ENCODE measurements around the gene SRC.
A peak's percentile ranks its signal among the peaks of the same experiment; 100 is the strongest.

Gene SRC

DNA sequence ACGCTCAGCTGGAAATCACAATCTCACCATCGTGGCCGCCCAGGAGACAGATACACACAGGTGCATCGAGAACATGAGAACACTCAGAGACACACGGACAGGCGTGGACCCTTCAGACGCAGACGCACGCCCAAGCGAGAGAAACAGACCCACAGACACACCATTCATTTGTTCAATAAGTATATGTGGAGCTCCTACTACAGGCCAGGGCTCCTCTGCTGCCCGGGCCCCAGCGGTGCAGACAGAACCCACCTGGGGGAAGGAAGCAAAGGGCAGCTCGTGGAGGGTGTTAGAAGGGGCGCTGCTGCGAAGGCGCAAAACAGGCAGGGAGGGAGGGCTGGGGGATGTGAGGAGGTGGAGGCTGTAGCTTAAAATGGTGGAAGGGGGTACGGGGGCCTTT is 39.2 kb downstream of the SRC start:
- DNase-seq: no peak

DNA sequence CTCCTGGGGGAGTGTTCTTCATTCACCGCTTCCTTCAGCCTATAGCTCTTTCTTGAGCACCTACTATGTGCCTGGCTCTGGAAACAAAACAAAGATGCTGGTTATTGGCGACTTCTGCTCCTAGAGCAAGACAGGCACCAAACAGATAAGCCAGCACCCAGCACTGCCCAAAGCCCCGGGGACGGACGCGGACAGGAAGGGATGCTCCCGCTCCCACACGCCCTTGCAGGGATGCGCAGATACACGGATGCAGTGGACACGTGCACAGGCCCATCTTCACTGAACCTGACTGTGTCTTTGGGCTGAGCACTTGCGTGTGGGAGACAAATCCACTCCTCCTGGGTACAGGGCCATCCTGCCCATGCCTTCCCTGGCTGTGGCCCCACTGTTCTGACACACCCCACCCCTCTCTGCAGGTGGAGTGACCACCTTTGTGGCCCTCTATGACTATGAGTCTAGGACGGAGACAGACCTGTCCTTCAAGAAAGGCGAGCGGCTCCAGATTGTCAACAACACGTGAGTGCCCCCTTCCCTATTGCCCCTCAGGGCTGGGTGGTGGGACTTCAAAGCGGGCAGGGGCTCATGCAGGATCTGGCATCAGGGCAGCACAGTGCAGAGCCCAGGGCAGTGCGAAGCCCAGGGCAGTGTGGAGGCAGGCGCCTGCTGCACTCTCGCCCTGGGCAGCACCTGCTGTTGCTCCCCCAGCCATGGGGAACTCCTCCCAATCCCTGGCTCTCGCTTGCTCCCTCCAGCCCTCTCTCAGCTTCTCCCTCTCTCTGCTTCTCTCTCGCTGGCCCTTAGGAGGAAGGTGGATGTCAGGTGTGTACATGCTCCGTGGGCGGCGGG is 39.9 kb downstream of the SRC start:
- DNase-seq: no peak

DNA sequence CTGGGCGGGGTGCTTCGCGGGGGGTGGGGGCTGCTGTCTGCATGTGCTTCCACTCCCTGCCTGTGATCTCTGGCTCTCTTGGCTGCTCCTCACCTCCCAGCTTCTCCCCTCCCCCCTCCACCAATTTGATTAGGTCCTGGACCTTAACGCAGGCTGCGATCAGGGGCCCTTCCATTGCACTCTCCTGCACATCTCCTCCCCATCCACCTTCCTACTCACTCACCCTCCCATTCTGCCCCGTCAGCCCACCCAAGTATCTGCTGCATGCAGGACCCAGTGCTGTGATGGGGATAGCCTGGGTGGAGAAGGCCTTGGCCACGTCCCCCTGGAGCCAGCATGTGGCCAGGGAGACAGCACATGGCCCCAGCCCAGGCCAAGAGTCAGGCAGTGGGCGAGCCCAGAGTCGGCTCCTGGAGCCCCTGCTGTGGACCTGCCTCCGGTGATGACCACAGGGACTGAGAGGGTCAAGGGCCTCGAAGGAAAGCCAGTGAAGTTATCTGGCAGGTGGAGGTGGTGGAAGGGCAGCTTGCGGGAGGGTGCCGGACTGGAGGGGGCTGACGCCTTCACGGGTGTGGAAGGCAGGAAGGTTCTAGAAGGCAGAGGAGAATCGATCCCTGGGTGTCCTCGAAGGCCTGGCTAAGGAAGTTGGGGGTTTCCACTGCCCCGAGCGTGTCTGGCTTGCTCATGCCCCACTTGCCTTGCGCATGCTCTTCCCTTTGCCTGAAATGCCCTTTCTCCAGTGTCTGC is 40.7 kb downstream of the SRC start:
- DNase-seq: no peak

DNA sequence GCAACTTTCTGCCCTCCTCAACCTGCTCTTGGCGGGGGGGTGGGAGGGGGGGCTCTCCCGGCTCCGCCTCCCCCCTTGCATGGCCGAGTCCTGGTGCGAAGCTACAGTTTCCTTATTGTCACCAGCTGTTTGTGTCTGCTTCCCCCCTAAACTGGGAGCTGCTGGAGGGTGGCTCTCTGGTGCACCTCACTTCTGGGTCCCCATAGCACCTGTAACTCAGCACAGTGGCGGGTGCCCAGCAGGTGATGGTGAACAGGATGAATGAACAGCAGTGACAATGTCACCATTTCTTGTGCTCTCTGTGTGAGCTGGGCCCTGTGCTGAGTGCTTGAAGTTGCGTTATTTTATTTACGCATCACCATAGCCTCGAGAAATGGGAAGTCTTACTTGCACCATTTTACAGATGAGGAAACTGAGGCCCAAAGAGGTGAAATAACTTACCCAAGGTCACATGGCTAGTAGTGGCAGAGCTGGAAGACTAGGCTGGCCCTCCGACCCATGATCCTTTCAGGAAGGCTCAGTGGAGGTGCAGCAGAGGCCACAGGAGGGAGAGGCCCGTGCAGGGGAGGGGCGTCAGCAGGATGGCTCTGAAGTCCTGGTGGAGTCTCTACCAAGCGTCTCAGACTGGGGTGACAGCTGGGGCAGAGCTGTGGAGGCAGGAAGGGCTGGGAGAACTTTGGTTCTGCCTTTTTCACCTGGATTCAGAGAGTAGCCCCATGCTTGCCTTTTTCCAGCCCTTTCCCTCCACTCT is 41.8 kb downstream of the SRC start:
- no peak for DNase-seq

GRCh38 chr20:37388831-37389230 is 42.9 kb downstream of the SRC start:
- no peak for DNase-seq

DNA sequence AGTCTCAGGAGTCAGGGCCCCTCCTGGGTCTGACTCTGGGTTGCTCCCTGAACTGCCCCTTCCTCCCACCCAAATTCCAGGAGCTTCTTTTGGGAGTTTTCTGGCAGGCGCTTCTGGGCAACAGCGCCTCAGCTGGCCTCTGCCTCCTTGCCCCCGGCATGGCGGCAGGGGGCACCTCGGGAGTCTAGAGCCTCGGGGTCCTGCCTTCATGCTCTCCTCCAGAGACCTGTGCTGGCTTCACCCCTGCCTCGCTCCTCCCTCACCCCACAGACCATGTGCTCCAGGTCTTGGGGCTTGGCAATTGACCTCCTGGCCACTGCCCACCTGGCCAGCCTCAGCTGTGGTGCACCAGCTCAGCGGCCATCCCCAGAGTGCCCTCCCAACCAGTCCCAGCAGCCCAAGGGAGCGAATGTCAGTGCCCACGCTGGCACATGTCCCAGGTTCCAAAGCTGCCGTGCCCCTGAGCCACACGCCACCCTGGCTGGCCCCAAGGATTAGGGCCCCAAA is 43.4 kb downstream of the SRC start:
- no peak for DNase-seq

DNA sequence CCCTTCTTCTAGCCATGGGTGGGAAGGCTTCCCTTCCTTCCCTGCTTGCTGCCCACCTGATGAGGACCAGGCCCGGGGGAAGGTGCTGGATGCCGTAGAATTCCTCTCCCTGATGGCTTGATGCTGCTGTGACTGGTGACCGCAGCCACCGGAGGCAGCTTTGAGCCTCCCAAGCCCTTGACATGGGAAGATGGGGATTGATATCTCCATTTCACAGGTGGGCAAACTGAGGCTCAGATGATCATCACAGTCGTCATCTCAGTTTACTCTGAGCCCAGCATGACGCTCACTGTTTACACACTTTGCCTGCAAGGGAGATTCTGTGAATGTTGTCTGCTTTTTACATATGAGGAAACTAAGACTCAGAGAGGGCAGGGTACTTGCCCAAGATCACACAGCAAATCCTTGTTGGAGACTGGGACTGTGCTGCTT is 43.9 kb downstream of the SRC start:
- no peak for DNase-seq

- DNase-seq: no peak
Measured at GRCh38 chr20:37390503-37390890, 44.6 kb downstream of the SRC start.

DNA sequence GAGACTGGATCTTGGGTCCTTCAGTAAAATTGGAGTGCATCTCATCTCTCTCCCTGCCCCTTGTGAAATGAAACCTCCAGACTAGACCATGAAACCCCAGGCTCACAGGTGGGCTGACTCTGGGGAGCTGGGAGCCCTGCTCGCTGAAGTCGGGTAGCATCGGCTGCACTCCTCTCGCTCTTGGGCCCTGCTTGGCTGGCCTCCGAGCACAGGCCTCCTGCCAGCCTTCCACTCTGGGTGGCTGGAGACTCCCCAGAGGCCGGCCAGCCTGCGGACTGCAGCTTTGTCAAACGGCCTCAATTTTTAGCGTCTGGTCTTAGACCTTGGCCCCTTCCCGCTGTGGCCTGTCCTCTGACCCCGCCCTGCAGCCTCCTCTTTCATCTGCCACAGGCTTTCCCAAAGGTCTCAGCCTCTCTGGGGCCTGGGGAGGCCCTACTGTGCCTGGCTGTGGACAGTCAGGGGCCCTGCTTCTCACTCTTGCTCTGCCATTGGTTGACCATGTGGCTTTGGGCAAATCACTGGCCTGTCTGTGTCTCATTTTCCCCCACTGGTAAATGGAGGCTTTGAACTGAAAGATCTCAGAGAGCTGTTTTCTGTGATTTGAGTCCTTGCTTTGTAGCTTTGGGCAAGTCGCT is 45.1 kb downstream of the SRC start:
- no peak for DNase-seq

- DNase-seq: peak in 2 of 5 donors; percentile 3 to 25
Measured at GRCh38 chr20:37392441-37393195, 46.7 kb downstream of the SRC start.

GRCh38 chr20:37393196-37393862 is 47.4 kb downstream of the SRC start:
- no peak for DNase-seq

DNA sequence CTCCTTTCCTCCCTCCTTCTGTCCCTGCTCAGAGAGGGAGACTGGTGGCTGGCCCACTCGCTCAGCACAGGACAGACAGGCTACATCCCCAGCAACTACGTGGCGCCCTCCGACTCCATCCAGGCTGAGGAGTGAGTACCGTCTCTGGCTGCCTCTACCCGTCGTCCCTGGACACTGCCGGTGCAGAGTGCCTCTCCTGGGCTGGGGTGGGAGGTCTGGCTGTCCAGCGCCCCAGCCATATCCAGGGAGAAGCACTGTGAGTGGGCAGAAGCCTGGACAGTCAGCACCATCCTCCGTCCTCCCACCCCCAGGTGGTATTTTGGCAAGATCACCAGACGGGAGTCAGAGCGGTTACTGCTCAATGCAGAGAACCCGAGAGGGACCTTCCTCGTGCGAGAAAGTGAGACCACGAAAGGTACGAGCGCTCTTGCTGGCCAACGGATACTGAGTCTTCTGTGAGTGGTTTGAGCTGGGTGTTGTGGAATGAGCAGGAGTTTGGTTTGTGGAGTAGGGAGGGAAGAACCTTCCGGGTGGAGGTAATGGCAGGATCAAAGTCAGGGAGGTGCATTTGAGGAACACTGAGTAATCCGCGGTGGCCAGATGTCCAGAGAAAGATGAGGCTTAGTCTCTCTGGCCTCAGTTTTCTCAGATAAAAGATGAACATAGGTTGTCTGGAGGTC is 48.1 kb downstream of the SRC start:
- no peak for DNase-seq

DNA sequence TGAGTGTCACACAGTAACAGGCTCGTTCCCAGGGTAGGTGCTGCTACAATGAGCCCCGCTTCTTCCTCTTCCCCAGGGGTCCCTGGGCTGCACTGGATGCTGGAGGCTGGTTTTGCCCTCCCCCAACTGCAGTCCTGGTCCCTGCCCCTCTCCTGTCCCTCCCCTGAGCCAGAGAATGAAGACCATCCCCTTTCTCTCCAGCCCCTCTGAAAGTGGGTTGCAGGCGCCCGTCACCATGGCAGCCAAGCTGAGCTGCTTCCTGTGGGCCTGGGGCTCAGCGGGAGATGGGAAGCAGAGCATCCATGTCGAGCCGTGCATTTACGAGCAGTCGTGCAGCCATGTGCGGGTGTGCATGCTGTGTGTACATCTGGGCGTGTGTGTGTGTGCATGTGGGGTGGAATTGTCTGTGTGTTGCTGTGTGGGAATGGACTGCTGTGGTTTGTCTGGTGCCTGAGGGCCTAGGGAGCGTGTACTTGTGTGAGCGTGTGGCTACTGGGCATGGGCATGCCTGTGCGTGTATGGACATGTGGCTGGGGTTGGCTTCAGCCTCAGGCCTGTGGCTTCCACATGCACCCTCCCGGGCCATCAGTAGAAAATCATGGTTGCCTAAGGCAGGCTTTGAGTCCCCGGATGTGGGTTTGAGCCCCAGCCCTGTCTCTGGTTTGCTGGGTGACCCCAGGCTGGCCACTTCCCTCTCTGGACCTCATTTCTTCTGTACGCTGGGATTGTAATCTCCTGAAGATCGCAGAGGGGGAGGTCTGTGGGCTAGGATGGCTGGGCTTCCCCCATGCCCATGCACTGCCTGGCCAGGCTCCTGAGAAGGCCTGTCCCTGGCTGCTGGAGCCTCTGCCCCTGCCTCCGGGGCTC is 48.8 kb downstream of the SRC start:
- DNase-seq: no peak

DNA sequence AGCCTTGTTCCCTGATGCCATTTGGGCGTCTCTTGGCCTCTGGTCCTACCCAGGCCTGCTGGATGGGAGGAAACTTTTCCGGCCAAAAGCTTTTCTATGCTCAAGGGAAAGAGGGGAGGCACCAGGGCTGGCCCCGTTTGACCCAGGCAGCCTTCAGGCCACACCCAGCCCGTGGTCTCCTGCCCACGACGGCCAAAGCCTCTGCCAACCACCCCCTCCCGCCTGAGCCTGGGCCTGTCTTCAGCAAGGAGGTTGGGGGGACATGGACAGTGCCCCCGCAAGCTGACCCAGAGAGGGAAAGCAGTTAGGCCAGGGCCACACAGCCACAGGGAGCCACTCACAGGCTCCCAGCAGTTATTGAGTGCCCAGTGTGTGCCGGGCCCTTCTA is 49.5 kb downstream of the SRC start:
- no peak for DNase-seq

GRCh38 chr20:37395921-37396415 is 50.0 kb downstream of the SRC start:
- no peak for DNase-seq

- DNase-seq: no peak
Measured at GRCh38 chr20:37396416-37397075, 50.6 kb downstream of the SRC start.

DNA sequence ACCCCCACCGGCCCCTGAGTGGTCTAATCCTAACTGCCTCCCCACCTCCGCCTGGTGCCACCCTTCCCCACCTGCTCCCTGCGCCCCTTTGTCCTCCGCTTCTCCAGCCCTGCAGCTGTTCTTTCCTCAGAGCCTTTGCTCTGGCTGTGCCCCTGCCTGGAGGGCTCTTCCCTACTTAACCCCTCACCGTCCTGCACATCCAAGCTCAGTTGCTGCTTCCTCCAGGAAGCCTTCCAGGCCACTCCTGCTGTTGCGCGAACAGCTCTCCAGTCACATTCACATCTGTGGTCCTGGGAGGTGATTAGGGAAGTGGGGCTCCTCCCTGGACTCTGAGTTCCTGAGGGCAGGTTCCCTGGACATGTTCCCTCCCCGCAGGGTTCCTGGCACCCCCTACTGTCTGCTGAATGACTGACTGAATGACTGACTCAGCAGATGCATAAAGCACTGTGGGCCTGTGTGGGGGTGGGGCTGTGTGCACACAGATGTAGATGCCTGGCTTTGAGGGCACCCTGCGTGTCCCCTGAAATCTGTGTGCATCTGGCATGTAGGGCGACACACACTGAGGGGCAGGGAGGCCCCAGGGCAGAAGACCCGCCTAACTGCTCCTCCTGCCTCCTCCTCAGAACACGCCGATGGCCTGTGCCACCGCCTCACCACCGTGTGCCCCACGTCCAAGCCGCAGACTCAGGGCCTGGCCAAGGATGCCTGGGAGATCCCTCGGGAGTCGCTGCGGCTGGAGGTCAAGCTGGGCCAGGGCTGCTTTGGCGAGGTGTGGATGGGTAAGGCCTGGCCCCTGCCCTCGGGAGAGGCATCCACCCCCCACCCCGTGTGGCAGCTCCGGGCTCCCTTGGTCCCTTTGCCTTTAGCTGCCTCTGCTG is 51.4 kb downstream of the SRC start:
- no peak for DNase-seq

Measured in T-helper 1 cell (primary cell).